ENCODE data around the gene VPS37C. TPM values are rescaled to one million over a fixed set of nuclear protein-coding genes. Genes with fewer than 3 reads are reported as not detected.

The VPS37C gene
- total and polyA plus RNA-seq, 10 of the 15 experiments (the other 5 are each of a cell fraction or from before 2014, with no cell fraction given): 0.39 to 16.5 (median 7.8) TPM

GRCh38 chr11:61108847-61109585 is 52.2 kb downstream of the VPS37C start:
- RAD21 ChIA-PET (ENCODE audit: unreplicated experiment): interaction anchor here (1.1 to 1.8 kb wide), 2 partner anchors 13 to 28 kb away, joined by 3 to 4 read pairs; no protein-coding TSS in a partner anchor
- intact Hi-C loops (cut with micrococcal nuclease; ENCODE audit: unreplicated experiment): no loop called here
- TF ChIP-seq USF1 (IDR thresholded peaks at IDR 0.05; ENCODE audit: borderline replicate concordance, extremely low read length, insufficient read depth, low read depth, low read length) (no peak), MEF2B (IDR thresholded peaks at IDR 0.05; ENCODE audit: partially characterized antibody, poor library complexity, severe bottlenecking) (no peak), MLLT1 (IDR thresholded peaks at IDR 0.05) (no peak), SMAD1 (IDR thresholded peaks at IDR 0.05; ENCODE audit: low read depth, partially characterized antibody) (no peak), BMI1 (IDR thresholded peaks at IDR 0.05; ENCODE audit: borderline replicate concordance) (no peak), ATF7 (IDR thresholded peaks at IDR 0.05; ENCODE audit: low read depth) (no peak), GATAD2B (conservative IDR thresholded peaks at IDR 0.05; ENCODE audit: low read depth) (no peak), POU2F2 (IDR thresholded peaks at IDR 0.05; ENCODE audit: borderline replicate concordance, low read depth, low read length) (no peak), WRNIP1 (IDR thresholded peaks at IDR 0.05; ENCODE audit: borderline replicate concordance, low read depth, low read length) (no peak), NRF1 (conservative IDR thresholded peaks at IDR 0.05; ENCODE audit: low read depth, low read length) (no peak), RCOR1 (conservative IDR thresholded peaks at IDR 0.05; ENCODE audit: low read depth, low read length) (no peak), NKRF (conservative IDR thresholded peaks at IDR 0.05) (no peak), CTCF (IDR thresholded peaks at IDR 0.05 in 2 of 3, conservative IDR thresholded peaks at IDR 0.05 in 1 of 3; ENCODE audit: control insufficient read depth in 2 of 3, extremely low read depth in 1 of 3, insufficient read depth in 1 of 3, low read depth in 3 of 3, low read length in 3 of 3) (no peak), LARP7 (IDR thresholded peaks at IDR 0.05) (no peak)

More at GRCh38 chr11:61108847-61109585, 52.2 kb downstream of the VPS37C start:
- ChIA-PET POLR2A (no interaction called here), CTCF (no interaction called here), SMC1A (ENCODE audit: uncharacterized antibody, unreplicated experiment) (no interaction called here)
- no TSS peak for BruUV-seq (replicated peaks)
- H2AFZ ChIP-seq (ENCODE audit: control insufficient read depth, low read depth, low read length): no peak overlapping the region
- FAIRE-seq (no peak), ATAC-seq (no peak), DNase-seq (ENCODE audit: low read depth, low spot score) (no peak)
- no peaks in the 10 kb centered on the region for H3K36me3 ChIP-seq (ENCODE audit: control insufficient read depth in 2 of 2, insufficient read depth in 2 of 2, low read length in 1 of 2)
- no peaks in the 10 kb centered on the region for H3K9me3 ChIP-seq (replicated peaks; ENCODE audit: control insufficient read depth, insufficient read depth, low read length)
- in situ Hi-C loops (cut with MboI): no loop called here
- no peaks in the 10 kb centered on the region for H3K79me2 ChIP-seq (ENCODE audit: control insufficient read depth, insufficient read depth, low read length)
- no peak overlapping the region for H3K4me2 ChIP-seq (ENCODE audit: control insufficient read depth, insufficient read depth)
- H3K27ac ChIP-seq (ENCODE audit: control insufficient read depth, insufficient read depth): no peak overlapping the region
- no peaks in the 10 kb centered on the region for H3K27me3 ChIP-seq (replicated peaks in 1 of 2; ENCODE audit: control insufficient read depth in 2 of 2, insufficient read depth in 2 of 2, low read length in 1 of 2)
- peaks cover 5% of the 10 kb centered on the region for H3K4me1 ChIP-seq (ENCODE audit: control insufficient read depth, insufficient read depth, low read length)
- no peaks in the 10 kb centered on the region for H4K20me1 ChIP-seq (ENCODE audit: control insufficient read depth, insufficient read depth)
- no peak overlapping the region for H3K4me3 ChIP-seq
- WGBS (ENCODE audit: insufficient coverage, insufficient replicate concordance, low lambda C conversion rate, missing lambda C conversion rate): 55% methylated on average over 15 of the region's 15 CpGs
- no peak overlapping the region for H3K9ac ChIP-seq (ENCODE audit: control insufficient read depth, insufficient read depth, low read length)

Measured in GM12878 (cell line).